Measurements from ENCODE around the gene C20orf144.
A peak's percentile ranks its signal among the peaks of the same experiment; 100 is the strongest.

Gene C20orf144

GRCh38 chr20:33673410-33674293, 11.5 kb downstream of the C20orf144 start:
- no peak for TF ChIP-seq CTCF (IDR thresholded peaks at IDR 0.05; ENCODE audit: insufficient read depth, low read depth, low read length, missing control alignments)
- no peak for DNase-seq (ENCODE audit: low read depth)
- peak overlapping the region; percentile 61 for H3K4me3 ChIP-seq (ENCODE audit: low read length)

- no peak for TF ChIP-seq CTCF (IDR thresholded peaks at IDR 0.05; ENCODE audit: insufficient read depth, low read depth, low read length, missing control alignments)
- peak; percentile 67 for DNase-seq (ENCODE audit: low read depth)
- peak within 1 kb of the TSS; percentile 61 for H3K4me3 ChIP-seq (ENCODE audit: low read length)
Measured at GRCh38 chr20:33674294-33675135, 12.4 kb downstream of the C20orf144 start, which contains the start of gene NECAB3. NECAB3 (minus strand) TSS chr20:33674428; CDS start chr20:33674352, 76 bp downstream.

GRCh38 chr20:33675136-33675959, 13.2 kb downstream of the C20orf144 start:
- no peak for DNase-seq (ENCODE audit: low read depth)
- TF ChIP-seq CTCF (IDR thresholded peaks at IDR 0.05; ENCODE audit: insufficient read depth, low read depth, low read length, missing control alignments), result no peak
- peak overlapping the region; percentile 61 for H3K4me3 ChIP-seq (ENCODE audit: low read length)

- no peak for DNase-seq (ENCODE audit: low read depth)
- TF ChIP-seq CTCF (IDR thresholded peaks at IDR 0.05; ENCODE audit: insufficient read depth, low read depth, low read length, missing control alignments), result no peak
- no peak overlapping the region for H3K4me3 ChIP-seq (ENCODE audit: low read length)
Measured at GRCh38 chr20:33676121-33676520, 14.0 kb downstream of the C20orf144 start.

- no peak overlapping the region for H3K4me3 ChIP-seq (ENCODE audit: low read length)
- no peak for TF ChIP-seq CTCF (IDR thresholded peaks at IDR 0.05; ENCODE audit: insufficient read depth, low read depth, low read length, missing control alignments)
- no peak for DNase-seq (ENCODE audit: low read depth)
Measured at GRCh38 chr20:33676652-33677645, 14.8 kb downstream of the C20orf144 start.

Data from epithelial cell of esophagus (primary cell).